GM10248 (cell line): ENCODE data around the gene TMUB1.

Experiments used
- CTCF ChIA-PET: fragments of 300-600 bp; sonication (Branson Sonifier 250); formaldehyde crosslinking; extraction: SDS; loops from one replicate; lab custom pipeline; 2021; ENCODE audit warnings: antibody characterized with exemption; lab: Yijun Ruan, JAX
- POLR2A ChIA-PET: fragments of 350-650 bp; sonication (Branson Sonifier 250); formaldehyde crosslinking; extraction: SDS; loops from one replicate; lab custom pipeline; 2020; ENCODE audit warnings: antibody characterized with exemption; lab: Yijun Ruan, JAX
- DNase-seq: peaks from one replicate; pipeline ENCODE4 v3.0.0; 2012; ENCODE audit errors: extremely low spot score
- TF ChIP-seq, protein P1 (sequence below): IDR thresholded peaks from 2 replicates; pipeline ENCODE4 v1.5.1; 2012; ENCODE audit warnings: mild to moderate bottlenecking, low read depth; ENCODE audit errors: extremely low read depth, missing control alignments, control extremely low read depth

TMUB1 gene

DNA sequence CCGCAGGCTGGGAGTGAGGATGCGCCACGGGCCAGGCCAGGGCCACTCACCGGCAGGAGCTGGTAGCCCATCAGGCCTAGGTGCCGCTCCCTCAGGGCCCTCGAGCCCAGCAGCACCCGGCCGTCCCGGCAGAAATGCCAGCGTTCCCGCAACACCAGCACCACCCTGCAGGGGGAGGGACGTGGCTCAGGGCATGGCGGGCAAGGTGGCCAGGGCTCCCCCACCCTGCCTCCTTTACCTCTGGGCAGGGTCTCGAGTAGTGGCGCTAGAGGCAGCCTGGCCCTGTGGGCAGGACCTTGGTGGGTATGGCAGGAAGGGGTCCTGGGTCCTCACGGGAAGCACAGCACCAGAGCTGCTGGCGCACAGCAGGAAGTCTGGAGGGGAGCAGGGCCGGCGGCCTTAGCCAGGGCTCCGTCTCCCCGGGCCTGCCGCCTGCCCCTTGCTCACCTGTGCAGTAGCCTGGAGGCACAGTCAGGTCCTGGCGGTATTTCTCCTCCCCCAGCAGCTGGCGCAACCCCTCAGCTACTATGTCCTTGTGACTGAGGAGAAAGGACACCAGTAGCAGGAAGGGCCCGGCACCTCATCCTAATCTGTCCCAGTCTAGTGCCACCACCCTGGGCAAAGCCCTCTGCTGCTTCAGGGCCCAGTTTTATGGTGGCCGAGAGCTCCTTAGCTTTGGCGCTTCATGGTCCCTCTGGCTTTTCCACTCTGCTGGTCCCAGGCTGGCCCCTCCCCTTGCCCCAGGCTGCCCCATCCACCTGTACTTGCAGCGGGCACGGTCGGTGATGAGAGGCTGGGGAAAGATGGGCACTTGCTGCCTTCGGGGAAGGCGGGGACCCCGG lies 6.2 kb downstream of the TMUB1 start:
- TF ChIP-seq, protein P1, sequence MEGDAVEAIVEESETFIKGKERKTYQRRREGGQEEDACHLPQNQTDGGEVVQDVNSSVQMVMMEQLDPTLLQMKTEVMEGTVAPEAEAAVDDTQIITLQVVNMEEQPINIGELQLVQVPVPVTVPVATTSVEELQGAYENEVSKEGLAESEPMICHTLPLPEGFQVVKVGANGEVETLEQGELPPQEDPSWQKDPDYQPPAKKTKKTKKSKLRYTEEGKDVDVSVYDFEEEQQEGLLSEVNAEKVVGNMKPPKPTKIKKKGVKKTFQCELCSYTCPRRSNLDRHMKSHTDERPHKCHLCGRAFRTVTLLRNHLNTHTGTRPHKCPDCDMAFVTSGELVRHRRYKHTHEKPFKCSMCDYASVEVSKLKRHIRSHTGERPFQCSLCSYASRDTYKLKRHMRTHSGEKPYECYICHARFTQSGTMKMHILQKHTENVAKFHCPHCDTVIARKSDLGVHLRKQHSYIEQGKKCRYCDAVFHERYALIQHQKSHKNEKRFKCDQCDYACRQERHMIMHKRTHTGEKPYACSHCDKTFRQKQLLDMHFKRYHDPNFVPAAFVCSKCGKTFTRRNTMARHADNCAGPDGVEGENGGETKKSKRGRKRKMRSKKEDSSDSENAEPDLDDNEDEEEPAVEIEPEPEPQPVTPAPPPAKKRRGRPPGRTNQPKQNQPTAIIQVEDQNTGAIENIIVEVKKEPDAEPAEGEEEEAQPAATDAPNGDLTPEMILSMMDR, result no peak
- ChIA-PET CTCF (interaction anchor here (0.9 to 2.1 kb wide), 11 partner anchors 8 to 92 kb away, joined by 3 to 8 read pairs (median 4); partner anchors contain the start of gene ABCB8), POLR2A (no interaction called here)
- no peak for DNase-seq

DNA sequence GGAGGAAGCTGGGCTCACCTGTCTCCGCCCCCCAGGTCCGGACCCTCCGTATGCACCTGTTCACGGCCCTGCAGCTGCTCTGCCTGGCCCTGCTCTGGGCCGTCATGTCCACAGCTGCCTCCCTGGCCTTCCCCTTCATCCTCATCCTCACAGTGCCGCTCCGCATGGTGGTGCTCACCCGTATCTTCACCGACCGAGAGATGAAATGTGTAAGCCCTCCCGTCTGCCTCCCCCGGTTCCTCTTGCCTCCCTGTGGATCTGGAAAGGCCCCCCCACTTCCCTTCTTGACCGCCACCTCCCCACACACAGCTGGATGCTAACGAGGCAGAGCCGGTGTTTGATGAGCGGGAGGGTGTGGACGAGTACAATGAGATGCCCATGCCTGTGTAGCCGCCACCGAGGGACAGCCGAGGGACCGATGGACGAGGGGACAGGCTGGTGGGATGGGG lies 7.3 kb downstream of the TMUB1 start:
- POLR2A ChIA-PET, result no interaction called here
- no peak for DNase-seq
- CTCF ChIA-PET, result interaction anchor here (1.0 to 2.1 kb wide), 6 partner anchors 9 to 58 kb away, joined by 4 to 8 read pairs (median 6); no protein-coding TSS in a partner anchor
- TF ChIP-seq, protein P1, result no peak

DNA sequence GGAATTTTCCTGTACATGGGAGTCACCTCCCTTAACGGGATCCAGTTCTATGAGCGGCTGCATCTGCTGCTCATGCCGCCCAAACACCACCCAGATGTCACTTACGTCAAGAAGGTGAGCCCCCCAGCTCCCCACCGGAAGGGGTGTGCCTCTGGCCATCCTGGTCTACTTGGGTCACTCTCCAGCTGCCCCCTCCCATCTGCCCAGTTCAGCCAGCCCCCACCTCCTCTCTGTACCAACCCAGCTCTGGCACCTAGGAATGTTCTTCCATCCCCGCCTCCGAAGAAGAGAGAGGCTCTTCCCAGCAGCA lies 7.7 kb downstream of the TMUB1 start:
- TF ChIP-seq, protein P1, result no peak
- DNase-seq, result no peak
- POLR2A ChIA-PET, result no interaction called here
- CTCF ChIA-PET, result interaction anchor here (1.8 to 2.1 kb wide), 4 partner anchors 10 to 57 kb away, joined by 4 to 8 read pairs (median 7); no protein-coding TSS in a partner anchor

DNA sequence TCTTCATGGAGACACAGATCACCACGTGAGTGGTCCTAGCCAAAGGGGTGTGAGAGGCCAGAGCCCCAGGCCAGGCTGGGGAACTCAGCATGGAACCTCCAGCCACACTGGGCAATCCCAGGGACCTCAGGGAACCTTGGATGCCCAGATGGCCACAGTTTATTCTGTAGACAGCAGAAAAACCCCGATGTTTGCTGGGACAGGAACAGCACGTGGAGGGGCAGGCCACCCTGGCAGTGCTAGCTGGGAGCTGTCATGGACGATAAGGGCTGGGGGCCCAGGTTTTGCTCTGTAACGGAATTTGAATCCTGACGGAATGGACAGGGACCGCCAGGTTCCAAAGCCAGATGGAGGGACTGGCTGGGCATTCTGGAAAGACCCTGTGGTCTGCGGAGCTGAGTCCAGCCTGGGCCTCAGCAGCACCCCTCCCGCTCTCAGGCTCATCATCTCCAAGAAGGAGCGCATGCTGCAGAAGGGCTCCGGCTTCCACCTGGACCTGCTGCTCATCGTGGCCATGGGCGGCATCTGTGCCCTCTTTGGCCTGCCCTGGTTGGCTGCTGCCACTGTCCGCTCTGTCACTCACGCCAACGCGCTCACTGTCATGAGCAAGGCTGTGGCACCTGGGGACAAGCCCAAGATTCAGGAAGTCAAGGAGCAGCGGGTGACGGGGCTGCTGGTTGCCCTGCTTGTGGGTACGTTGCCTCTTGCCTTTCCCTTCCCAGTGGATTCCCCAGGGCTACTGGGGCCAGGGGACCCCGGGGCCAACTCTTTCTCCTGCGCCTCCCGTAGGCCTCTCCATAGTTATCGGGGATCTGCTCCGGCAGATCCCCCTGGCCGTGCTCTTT lies 8.3 kb downstream of the TMUB1 start:
- CTCF ChIA-PET, result interaction anchor here (1.3 to 2.1 kb wide), 5 partner anchors 10 to 57 kb away, joined by 4 to 7 read pairs (median 5); no protein-coding TSS in a partner anchor
- TF ChIP-seq, protein P1, result no peak
- DNase-seq, result no peak
- POLR2A ChIA-PET, result no interaction called here

DNA sequence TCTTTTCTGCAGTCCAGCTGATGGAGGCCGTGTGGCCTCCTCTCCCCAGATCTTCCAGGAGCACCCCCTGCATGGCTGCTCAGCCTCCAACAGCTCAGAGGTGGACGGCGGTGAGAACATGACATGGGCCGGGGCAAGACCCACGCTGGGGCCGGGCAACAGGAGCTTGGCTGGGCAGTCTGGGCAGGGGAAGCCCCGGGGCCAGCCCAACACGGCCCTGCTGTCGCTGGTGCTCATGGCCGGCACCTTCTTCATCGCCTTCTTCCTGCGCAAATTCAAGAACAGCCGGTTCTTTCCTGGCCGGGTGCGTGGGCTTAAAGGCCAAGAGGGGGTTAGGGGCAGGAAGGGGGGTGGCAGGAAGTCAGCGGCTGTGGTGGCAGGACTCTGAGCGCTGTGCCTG lies 9.3 kb downstream of the TMUB1 start:
- POLR2A ChIA-PET, result no interaction called here
- TF ChIP-seq, protein P1, result no peak
- CTCF ChIA-PET, result interaction anchor here (1.3 to 1.5 kb wide), 2 partner anchors 14 to 50 kb away, joined by 4 to 5 read pairs; no protein-coding TSS in a partner anchor
- no peak for DNase-seq
